Activated T-cell treated with anti-CD3 and anti-CD28 coated beads, Interleukin-2, amount 50 U/mL, for 48 hours (primary cell): Measurements from ENCODE around the gene OLA1.

ENCODE experiments used
- DNase-seq, 2 experiments: peaks; one replicate each; pipeline ENCODE4 v3.0.0-alpha.2; 2020

OLA1 gene

DNA sequence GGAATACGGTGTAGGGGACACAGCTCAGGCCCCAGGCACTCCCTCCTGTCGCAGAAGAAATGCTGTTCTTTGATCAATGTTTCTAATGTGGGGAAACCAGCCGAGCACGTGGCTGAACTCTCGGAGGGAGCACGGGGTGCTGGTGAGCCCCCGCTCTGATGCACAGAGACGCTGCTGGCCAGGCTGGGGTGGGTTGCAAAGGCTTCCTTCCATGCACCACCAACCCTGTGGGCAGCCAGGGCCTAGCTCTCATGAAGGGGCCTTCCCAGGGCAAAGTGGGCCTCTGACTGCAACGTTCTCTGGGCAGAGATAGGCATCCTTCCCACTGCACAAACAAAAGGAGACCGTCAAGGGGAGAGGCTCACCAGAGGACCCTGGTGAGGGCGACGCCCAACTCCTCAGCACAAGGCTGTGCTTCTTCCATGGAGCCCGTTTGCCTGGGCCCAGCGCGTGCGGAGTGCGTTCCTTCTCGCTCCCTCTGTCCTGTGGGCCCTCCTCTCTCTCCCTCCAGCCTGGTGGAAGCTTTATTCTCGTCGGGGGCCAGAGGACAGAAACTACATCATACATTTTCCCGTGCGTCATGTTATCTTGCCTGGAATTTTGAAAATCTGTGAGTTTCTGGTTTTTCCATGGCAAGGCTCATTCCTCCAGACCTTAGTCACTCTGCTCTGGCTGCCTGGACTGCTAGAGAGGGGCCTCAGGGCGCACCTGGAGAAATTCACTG is 222.0 kb downstream of the OLA1 start:
- peak in 1 of 2 experiments; percentile 7 for DNase-seq

DNA sequence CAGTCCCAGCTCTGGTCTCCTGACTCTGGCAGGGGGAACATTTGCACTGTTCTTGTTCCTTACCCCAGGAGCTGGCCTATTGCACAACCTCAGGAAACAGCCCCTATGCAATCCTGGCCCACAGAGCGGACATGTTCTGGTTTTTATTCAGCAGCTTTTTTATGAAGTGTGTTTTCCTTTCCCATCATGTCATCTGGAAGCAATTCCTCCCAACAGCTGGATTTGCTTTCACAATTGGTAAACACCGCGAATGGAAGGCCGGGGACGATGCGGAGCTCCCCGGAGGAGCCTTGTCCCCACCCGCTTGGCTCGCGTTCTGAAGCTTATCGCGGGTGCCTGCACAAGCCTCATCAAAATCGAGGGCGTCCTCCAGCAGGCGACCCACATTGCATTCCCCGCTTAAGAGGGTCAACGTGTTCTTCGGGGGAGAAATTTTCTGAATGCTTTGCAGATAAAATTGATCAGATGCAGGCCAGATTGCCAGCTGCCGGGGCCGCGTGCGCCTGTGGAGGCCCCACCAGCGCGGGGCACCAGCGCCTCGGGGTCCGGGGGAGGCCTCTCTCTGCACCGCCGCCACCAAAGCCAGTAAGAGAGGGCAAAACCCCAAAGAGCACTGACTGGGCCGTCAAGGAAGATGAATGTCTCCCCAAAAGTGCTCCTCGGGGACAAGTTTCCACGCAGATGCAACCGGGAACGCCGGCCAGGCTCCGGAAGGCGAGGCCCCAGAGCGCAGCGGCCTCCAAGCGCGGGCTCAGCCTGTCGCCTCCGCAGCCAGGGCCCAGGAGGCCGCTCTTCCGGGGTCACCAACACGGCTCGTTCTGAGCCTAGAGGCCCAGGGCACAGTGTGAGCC is 222.8 kb downstream of the OLA1 start:
- peak in 1 of 2 experiments; percentile 7 for DNase-seq

DNA sequence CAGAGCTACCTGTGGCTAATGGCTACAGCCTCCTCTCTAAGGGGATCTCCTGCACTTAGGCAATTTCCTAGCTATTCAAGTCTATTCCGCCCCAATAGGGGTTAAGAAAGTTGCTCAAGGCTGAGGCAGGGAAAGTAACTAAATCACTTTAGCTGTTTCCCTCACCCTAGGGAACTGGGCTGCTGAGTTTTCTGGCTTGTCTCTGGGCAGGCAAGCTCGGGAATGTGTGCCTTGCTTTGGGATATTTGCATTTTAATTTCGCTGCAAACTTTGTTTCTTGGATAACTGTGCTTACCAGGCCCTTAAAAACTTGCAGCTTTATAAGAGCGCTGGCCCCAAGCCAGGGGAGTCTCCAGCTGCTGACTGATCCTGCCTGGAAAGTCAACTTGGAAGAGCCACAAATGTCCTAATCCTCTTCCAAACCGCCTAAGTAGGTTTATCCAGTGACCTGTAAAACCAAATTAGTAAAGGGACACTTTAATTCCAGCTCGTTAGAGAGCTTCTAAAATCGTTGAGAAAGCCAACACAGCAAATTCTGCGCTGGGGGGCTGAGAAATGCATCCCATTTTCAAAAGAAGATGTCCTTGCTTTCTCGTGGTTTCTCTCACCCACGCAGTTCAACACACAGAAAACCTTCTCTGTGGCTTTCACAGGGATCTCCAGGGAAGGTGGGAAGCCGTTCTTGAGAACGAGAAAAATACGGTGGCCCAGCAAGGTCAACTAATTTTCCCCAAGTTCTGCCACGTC is 223.6 kb downstream of the OLA1 start:
- DNase-seq, result no peak

DNA sequence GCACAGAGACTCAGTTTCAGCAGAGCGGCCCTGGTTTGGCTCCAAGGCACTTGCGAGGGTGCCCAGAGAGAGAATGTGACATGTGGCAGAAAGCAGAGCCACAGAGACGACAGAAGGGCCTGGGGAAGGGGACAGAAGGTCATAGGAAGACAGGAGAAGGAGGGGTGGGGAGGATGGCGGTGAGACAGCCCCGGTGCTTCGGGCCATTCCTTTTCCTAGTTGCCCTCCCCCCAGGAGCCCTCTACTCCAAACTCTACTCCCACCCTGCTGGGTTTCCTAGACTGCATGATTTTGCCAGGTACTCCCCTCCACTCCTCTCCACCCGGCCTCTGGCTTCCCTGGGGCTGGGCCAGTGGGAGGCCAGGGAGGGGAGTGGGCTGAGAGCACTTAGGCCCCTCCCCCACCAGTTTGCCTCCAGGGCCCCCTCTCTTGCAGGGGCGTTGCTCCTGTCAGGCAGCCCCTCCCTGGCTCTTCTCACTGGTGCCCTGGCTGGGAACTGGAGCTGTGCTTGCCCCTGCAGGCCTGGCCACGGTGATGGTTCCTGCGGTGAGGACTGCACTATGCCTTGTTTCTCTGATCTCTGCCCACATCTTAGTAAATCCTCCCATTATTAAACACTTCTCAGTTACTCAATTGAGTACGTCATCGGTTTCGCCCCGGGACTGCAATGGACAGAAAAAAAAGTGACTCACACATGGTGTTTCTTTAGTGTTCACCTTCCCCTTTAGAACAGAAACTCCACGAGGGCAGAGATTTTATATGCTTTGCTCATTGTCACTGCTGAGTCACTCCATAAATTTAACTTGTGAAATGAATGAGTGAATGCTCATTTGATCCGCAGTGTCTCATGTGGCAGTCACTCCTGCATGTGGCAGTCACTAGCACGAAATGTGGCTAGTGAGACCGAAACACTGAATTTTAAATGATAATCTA is 224.5 kb downstream of the OLA1 start:
- DNase-seq, result peak; percentile 71 to 73
